Astrocyte of the spinal cord (primary cell): ENCODE data around the gene EMP2.
"Not testable (repeated sequence)": the region's sequence is repeated elsewhere in the genome, so short reads cannot be mapped to it uniquely, and the experiment has no call there.

ENCODE experiments used
- DNase-seq: peaks from one replicate; pipeline ENCODE4 v3.0.0; 2011; ENCODE audit warnings: low read depth, low spot score
- H3K4me3 ChIP-seq: 2 replicates; pipeline ENCODE4 v1.5.1; 2011; ENCODE audit warnings: low read depth, mild to moderate bottlenecking, low read length, moderate library complexity
- in situ Hi-C: cut with HindIII; loops from 2 replicates; pipeline ENCODE4 v1.10.0; 2017; ENCODE audit warnings: low sequenced_read_pairs
- TF ChIP-seq, protein P1 (sequence below): IDR thresholded peaks from 2 replicates; pipeline ENCODE4 v1.5.1; 2012; ENCODE audit warnings: low read depth, mild to moderate bottlenecking, low read length, inconsistent platforms

Gene EMP2

DNA sequence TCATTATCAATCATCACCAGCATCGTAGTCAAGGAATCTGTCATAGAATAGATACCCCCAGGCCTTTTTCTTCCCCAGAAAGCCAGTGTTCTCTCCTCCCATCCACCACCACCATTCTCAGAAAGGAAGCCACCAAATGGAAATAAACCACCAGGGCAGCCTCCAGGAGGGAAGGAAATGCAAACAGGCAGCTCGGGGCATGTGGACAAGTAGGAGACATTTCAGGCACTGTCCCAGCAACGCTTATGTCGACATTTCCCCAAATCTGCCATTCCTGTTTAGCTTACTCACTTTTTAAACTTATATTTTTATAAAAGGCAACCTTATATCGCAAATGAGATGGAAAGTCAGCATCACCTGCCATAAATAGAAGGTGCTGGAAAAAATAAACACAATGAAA, 15.8 kb downstream of the EMP2 start:
- in situ Hi-C loops = no loop called here
- no peak overlapping the region for H3K4me3 ChIP-seq
- TF ChIP-seq, protein P1, sequence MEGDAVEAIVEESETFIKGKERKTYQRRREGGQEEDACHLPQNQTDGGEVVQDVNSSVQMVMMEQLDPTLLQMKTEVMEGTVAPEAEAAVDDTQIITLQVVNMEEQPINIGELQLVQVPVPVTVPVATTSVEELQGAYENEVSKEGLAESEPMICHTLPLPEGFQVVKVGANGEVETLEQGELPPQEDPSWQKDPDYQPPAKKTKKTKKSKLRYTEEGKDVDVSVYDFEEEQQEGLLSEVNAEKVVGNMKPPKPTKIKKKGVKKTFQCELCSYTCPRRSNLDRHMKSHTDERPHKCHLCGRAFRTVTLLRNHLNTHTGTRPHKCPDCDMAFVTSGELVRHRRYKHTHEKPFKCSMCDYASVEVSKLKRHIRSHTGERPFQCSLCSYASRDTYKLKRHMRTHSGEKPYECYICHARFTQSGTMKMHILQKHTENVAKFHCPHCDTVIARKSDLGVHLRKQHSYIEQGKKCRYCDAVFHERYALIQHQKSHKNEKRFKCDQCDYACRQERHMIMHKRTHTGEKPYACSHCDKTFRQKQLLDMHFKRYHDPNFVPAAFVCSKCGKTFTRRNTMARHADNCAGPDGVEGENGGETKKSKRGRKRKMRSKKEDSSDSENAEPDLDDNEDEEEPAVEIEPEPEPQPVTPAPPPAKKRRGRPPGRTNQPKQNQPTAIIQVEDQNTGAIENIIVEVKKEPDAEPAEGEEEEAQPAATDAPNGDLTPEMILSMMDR = no peak
- no peak for DNase-seq

GRCh38 chr16:10562361-10562899, 18.0 kb downstream of the EMP2 start:
- no peak overlapping the region for H3K4me3 ChIP-seq
- in situ Hi-C loops = no loop called here
- TF ChIP-seq, protein P1 = no peak
- no peak for DNase-seq

GRCh38 chr16:10561425-10561824, 19.0 kb downstream of the EMP2 start:
- no peak for DNase-seq
- in situ Hi-C loops = no loop called here
- TF ChIP-seq, protein P1 = no peak
- H3K4me3 ChIP-seq = no peak overlapping the region

GRCh38 chr16:10561001-10561400, 19.4 kb downstream of the EMP2 start:
- in situ Hi-C loops = no loop called here
- DNase-seq = no peak

GRCh38 chr16:10559792-10560191, 20.6 kb downstream of the EMP2 start:
- in situ Hi-C loops, H3K4me3 ChIP-seq: not testable (repeated sequence)

More at GRCh38 chr16:10561001-10561400, 19.4 kb downstream of the EMP2 start:
- TF ChIP-seq, protein P1 = no peak
- no peak overlapping the region for H3K4me3 ChIP-seq

GRCh38 chr16:10558746-10559641, 21.4 kb downstream of the EMP2 start:
- peak; percentile 43 for DNase-seq
- in situ Hi-C loops = no loop called here
- TF ChIP-seq, protein P1 = no peak
- H3K4me3 ChIP-seq = no peak overlapping the region

More at GRCh38 chr16:10559792-10560191, 20.6 kb downstream of the EMP2 start:
- DNase-seq = not testable (repeated sequence)

DNA sequence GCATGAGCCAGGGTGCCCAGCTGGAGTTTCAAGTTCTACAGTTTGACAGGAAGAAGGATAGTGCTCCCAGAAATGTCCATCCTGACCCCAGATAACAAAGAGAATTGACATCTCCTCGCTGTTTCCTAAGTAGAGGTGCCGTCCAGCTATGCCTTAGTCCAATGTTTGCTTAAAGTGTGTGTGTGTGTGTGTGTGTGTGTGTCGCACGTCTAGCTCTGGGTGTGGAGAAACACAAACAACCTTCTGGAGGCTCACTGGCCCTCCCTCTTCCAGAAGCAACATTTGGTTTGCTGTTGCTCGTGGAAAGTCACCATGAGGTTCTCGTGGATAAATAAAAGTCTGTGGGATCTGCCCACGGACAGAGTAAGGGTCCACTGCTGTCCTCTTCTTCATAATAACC, 22.1 kb downstream of the EMP2 start:
- no peak overlapping the region for H3K4me3 ChIP-seq
- DNase-seq = peak; percentile 14
- TF ChIP-seq, protein P1 = no peak
- in situ Hi-C loops = no loop called here
